ENCODE measurements around the gene SPATA18. TPM values are rescaled to one million over a fixed set of nuclear protein-coding genes. Genes with fewer than 3 reads are reported as not detected.
A peak's percentile ranks its signal among the peaks of the same experiment; 100 is the strongest.

The SPATA18 gene
- total and polyA plus RNA-seq, 2 of the 8 experiments (the other 6 are each of a cell fraction or from before 2014, with no cell fraction given) = 1.4 to 2.4 TPM

DNA sequence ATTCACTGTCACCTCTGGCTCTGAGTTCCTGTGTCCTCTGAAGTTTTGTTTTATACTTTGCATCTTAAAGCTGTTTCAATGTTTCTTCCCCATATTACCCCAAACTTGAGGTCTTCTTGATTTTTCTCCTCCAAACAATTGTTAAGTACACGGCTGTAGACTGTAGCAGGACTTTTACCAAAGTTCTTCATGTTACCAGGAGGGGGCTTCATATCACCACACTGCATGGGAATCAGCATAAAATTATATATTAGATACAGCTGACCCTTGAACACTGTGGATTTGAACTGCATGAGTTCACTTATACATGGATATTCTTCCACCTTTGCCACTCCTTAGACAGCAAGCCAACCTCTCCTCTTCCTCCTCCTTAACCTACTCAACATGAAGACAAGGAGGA is 56.6 kb downstream of the SPATA18 start:
- no peak overlapping the region for H4K8ac ChIP-seq (ENCODE audit: extremely low read depth, insufficient read depth, low read length)
- no peak overlapping the region for H3K4me3 ChIP-seq (ENCODE audit: extremely low read depth in 1 of 4, insufficient read depth in 2 of 4, low read depth in 3 of 4, low read length in 4 of 4)
- no peak for TF ChIP-seq SIX5 (IDR thresholded peaks at IDR 0.05; ENCODE audit: low read depth, low read length)
- TF ChIP-seq EGR1 (IDR thresholded peaks at IDR 0.05; ENCODE audit: borderline replicate concordance, low read depth, low read length) = no peak
- no peak for TF ChIP-seq SP1 (IDR thresholded peaks at IDR 0.05; ENCODE audit: low read depth, low read length)
- TF ChIP-seq, protein P1, sequence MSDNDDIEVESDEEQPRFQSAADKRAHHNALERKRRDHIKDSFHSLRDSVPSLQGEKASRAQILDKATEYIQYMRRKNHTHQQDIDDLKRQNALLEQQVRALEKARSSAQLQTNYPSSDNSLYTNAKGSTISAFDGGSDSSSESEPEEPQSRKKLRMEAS (IDR thresholded peaks at IDR 0.05) = no peak
- TF ChIP-seq MAFK (IDR thresholded peaks at IDR 0.05; ENCODE audit: low read depth, low read length) = no peak
- no peak for TF ChIP-seq SIN3A (conservative IDR thresholded peaks at IDR 0.05 in 1 of 2, IDR thresholded peaks at IDR 0.05 in 1 of 2; ENCODE audit: low read depth in 1 of 2, low read length in 2 of 2)
- TF ChIP-seq, protein P2, sequence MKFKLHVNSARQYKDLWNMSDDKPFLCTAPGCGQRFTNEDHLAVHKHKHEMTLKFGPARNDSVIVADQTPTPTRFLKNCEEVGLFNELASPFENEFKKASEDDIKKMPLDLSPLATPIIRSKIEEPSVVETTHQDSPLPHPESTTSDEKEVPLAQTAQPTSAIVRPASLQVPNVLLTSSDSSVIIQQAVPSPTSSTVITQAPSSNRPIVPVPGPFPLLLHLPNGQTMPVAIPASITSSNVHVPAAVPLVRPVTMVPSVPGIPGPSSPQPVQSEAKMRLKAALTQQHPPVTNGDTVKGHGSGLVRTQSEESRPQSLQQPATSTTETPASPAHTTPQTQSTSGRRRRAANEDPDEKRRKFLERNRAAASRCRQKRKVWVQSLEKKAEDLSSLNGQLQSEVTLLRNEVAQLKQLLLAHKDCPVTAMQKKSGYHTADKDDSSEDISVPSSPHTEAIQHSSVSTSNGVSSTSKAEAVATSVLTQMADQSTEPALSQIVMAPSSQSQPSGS (IDR thresholded peaks at IDR 0.05; ENCODE audit: low read length) = no peak
- TF ChIP-seq RAD21 (IDR thresholded peaks at IDR 0.05 in 1 of 2, conservative IDR thresholded peaks at IDR 0.05 in 1 of 2; ENCODE audit: low read depth in 2 of 2, low read length in 2 of 2) = peak; percentile 21 to 37; a peak in 3 of 4 replicates
- no peak for TF ChIP-seq SP2 (IDR thresholded peaks at IDR 0.05; ENCODE audit: low read length)
- no peak overlapping the region for H2BK5ac ChIP-seq (ENCODE audit: low read depth, low read length)
- DNase-seq (ENCODE audit: low read depth in 1 of 2, low spot score in 2 of 2) (no peak), FAIRE-seq (no peak)
- no peak overlapping the region for H3K27ac ChIP-seq (ENCODE audit: low read depth, low read length)
- H3K4me2 ChIP-seq (ENCODE audit: insufficient read depth in 1 of 2, low read depth in 2 of 2, low read length in 2 of 2) = no peak overlapping the region
- H2AK5ac ChIP-seq (ENCODE audit: low read depth, low read length) = no peak overlapping the region
- H3K9ac ChIP-seq (replicated peaks in 1 of 4; ENCODE audit: extremely low read depth in 1 of 4, low read depth in 3 of 4, low read length in 3 of 4) = no peak overlapping the region
- H4K91ac ChIP-seq (replicated peaks; ENCODE audit: insufficient read length, low read length) = no peak overlapping the region
- H2BK120ac ChIP-seq (replicated peaks; ENCODE audit: low read depth, low read length) = no peak overlapping the region
- H3K79me1 ChIP-seq (ENCODE audit: low read depth, low read length) = no peaks in the 10 kb centered on the region
- H3K18ac ChIP-seq (ENCODE audit: extremely low read depth, low read length) = no peak overlapping the region
- CTCF ChIA-PET (ENCODE audit: partially characterized antibody) = interaction anchor here (1.1 to 1.9 kb wide), 3 partner anchors 89 to 397 kb away, joined by 3 to 5 read pairs (median 3); no protein-coding TSS in a partner anchor
- no peak overlapping the region for H3K56ac ChIP-seq (replicated peaks; ENCODE audit: insufficient read length, low read depth, low read length)
- no peak overlapping the region for H3K4ac ChIP-seq (replicated peaks; ENCODE audit: insufficient read length, low read depth, low read length)
- H2AFZ ChIP-seq (ENCODE audit: low read length) = no peak overlapping the region
- H3K14ac ChIP-seq (ENCODE audit: insufficient read length) = no peak overlapping the region
- H3K23ac ChIP-seq (ENCODE audit: insufficient read length) = no peak overlapping the region
- H3K9me3 ChIP-seq (ENCODE audit: insufficient read depth in 2 of 2, low read depth in 1 of 2, low read length in 1 of 2) = no peaks in the 10 kb centered on the region
- H3K36me3 ChIP-seq (ENCODE audit: control insufficient read depth in 2 of 4, insufficient read depth in 4 of 4, low read length in 3 of 4) = no peaks in the 10 kb centered on the region
- no peaks in the 10 kb centered on the region for H3K79me2 ChIP-seq (ENCODE audit: control insufficient read depth in 1 of 2, insufficient read depth in 2 of 2, low read length in 2 of 2)
- WGBS, 2 experiments (ENCODE audit: extremely low coverage in 1 of 2, insufficient coverage in 1 of 2, insufficient read length in 1 of 2, insufficient replicate concordance in 2 of 2, low coverage in 1 of 2, low lambda C conversion rate in 2 of 2, missing lambda C conversion rate in 1 of 2) = 95% methylated on average over 1 of the region's 1 CpG; no CpG with 5 or more reads in 1 of the 2 experiments
- no peaks in the 10 kb centered on the region for H3K4me1 ChIP-seq (replicated peaks in 1 of 4; ENCODE audit: control insufficient read depth in 3 of 4, insufficient read depth in 4 of 4, low read length in 3 of 4)
- H4K20me1 ChIP-seq (replicated peaks in 1 of 2; ENCODE audit: control insufficient read depth in 1 of 2, insufficient read depth in 2 of 2, low read length in 2 of 2) = no peaks in the 10 kb centered on the region
- POLR2A ChIA-PET (ENCODE audit: partially characterized antibody) = no interaction called here
- no peak overlapping the region for H2BK15ac ChIP-seq (ENCODE audit: low read length)
- no peaks in the 10 kb centered on the region for H3K23me2 ChIP-seq (ENCODE audit: low read depth, low read length)
- H4K5ac ChIP-seq (ENCODE audit: insufficient read length, low read depth, low read length) = no peak overlapping the region
- no peaks in the 10 kb centered on the region; a peak in 1 of 7 replicates for H3K27me3 ChIP-seq (replicated peaks in 1 of 4; ENCODE audit: control insufficient read depth in 3 of 4, extremely low read depth in 1 of 4, insufficient read depth in 3 of 4, low read length in 3 of 4)
- H2BK20ac ChIP-seq (ENCODE audit: low read length) = no peak overlapping the region
- H2BK12ac ChIP-seq (ENCODE audit: low read depth, low read length) = no peak overlapping the region

Measured in H1 (cell line).